Measurements from ENCODE around the gene NRXN3. TPM values are rescaled to one million over a fixed set of nuclear protein-coding genes. Genes with fewer than 3 reads are reported as not detected.

Gene NRXN3
- total RNA-seq, 1 experiment from 2014 or later: not detected

DNA sequence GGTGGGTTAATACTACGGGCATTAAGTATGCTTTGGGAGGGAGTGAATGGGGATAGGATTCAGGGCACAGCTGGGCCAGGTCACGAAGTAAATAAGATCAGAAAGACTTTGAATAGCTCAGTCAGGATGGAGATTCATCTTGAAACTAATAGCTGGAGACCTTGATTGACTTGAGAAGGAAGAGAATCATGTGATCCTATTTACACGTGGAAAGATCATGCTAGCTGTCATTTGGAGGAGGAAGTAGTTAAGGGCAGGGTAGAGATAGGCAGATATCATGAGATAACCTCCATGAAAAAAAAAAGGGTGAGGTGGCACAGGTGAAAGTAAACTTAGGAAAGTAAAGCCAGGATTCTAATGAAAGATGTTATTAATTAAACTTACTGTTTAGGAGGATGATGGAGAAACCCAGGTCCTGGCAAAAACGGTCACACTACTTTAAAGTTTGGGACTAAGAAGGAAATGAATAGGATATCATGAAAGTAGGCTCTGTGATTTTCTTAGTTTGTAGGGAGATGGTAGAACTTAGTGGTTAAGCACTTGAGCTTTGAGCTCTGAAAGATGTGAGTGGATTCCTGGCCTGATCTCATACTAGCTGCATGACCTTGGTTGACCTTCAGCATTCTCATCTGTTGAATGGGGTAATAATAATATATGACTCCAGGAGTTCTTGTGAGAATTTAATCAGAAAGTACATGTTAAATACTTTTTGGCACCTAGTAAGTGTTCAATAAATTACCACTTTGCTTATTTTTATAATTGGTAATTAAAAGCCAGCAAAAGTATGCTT is 439.0 kb downstream of the NRXN3 start:
- BruUV-seq (replicated peaks): no TSS peak
- H3K9me3 ChIP-seq (ENCODE audit: control insufficient read depth in 1 of 2, insufficient read depth in 1 of 2, low read depth in 1 of 2, low read length in 2 of 2): no peaks in the 10 kb centered on the region; a peak in 1 of 4 replicates
- H3K79me2 ChIP-seq (ENCODE audit: insufficient read depth, low read length): no peaks in the 10 kb centered on the region
- intact Hi-C loops (cut with micrococcal nuclease): no loop called here
- no peak overlapping the region for H3K9ac ChIP-seq (ENCODE audit: low read length)
- no peak overlapping the region for H3K4me2 ChIP-seq (ENCODE audit: low read length)
- H3K9me2 ChIP-seq (ENCODE audit: insufficient read depth): no peaks in the 10 kb centered on the region
- no peak overlapping the region for H3K27ac ChIP-seq (ENCODE audit: low read depth, low read length)
- no peaks in the 10 kb centered on the region; the same call in 1 of the 2 replicates for H3K27me3 ChIP-seq (ENCODE audit: insufficient read depth, low read length)
- no peaks in the 10 kb centered on the region; a peak in 1 of 4 replicates for H3K4me1 ChIP-seq (ENCODE audit: control insufficient read depth in 1 of 2, insufficient read depth in 2 of 2, low read length in 2 of 2)
- POLR2A ChIA-PET: no interaction called here
- H4K20me1 ChIP-seq (ENCODE audit: insufficient read depth): no peaks in the 10 kb centered on the region
- CTCF ChIA-PET: no interaction called here
- no peak for DNase-seq (ENCODE audit: low read depth, low spot score)
- RAD21 ChIA-PET (ENCODE audit: low non-redundant PET in 1 of 2, low total read pairs in 2 of 2, uncharacterized antibody in 2 of 2, unreplicated experiment in 2 of 2): no interaction called here
- no peak overlapping the region for H3K4me3 ChIP-seq (replicated peaks in 1 of 2; ENCODE audit: low read depth in 1 of 2, low read length in 2 of 2)
- ATAC-seq: no peak
- no peak for TF ChIP-seq YY1 (IDR thresholded peaks at IDR 0.05; ENCODE audit: extremely low read depth, insufficient replicate concordance, low read depth, low read length)
- no peak for TF ChIP-seq ZBTB33 (IDR thresholded peaks at IDR 0.05; ENCODE audit: extremely low read depth, insufficient replicate concordance, low read length)
- no peak for TF ChIP-seq CBX3 (IDR thresholded peaks at IDR 0.05; ENCODE audit: low read depth)
- no peak for TF ChIP-seq JUND (IDR thresholded peaks at IDR 0.05)
- TF ChIP-seq EGR1 (IDR thresholded peaks at IDR 0.05; ENCODE audit: low read depth): no peak
- no peak for TF ChIP-seq TCF7L2 (IDR thresholded peaks at IDR 0.05; ENCODE audit: borderline replicate concordance, extremely low read depth, insufficient read depth, insufficient read length)
- TF ChIP-seq, protein P1, sequence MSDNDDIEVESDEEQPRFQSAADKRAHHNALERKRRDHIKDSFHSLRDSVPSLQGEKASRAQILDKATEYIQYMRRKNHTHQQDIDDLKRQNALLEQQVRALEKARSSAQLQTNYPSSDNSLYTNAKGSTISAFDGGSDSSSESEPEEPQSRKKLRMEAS (IDR thresholded peaks at IDR 0.05): no peak
- TF ChIP-seq SRF (IDR thresholded peaks at IDR 0.05; ENCODE audit: low read depth): no peak
- TF ChIP-seq, protein P2, sequence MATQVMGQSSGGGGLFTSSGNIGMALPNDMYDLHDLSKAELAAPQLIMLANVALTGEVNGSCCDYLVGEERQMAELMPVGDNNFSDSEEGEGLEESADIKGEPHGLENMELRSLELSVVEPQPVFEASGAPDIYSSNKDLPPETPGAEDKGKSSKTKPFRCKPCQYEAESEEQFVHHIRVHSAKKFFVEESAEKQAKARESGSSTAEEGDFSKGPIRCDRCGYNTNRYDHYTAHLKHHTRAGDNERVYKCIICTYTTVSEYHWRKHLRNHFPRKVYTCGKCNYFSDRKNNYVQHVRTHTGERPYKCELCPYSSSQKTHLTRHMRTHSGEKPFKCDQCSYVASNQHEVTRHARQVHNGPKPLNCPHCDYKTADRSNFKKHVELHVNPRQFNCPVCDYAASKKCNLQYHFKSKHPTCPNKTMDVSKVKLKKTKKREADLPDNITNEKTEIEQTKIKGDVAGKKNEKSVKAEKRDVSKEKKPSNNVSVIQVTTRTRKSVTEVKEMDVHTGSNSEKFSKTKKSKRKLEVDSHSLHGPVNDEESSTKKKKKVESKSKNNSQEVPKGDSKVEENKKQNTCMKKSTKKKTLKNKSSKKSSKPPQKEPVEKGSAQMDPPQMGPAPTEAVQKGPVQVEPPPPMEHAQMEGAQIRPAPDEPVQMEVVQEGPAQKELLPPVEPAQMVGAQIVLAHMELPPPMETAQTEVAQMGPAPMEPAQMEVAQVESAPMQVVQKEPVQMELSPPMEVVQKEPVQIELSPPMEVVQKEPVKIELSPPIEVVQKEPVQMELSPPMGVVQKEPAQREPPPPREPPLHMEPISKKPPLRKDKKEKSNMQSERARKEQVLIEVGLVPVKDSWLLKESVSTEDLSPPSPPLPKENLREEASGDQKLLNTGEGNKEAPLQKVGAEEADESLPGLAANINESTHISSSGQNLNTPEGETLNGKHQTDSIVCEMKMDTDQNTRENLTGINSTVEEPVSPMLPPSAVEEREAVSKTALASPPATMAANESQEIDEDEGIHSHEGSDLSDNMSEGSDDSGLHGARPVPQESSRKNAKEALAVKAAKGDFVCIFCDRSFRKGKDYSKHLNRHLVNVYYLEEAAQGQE (IDR thresholded peaks at IDR 0.05; ENCODE audit: low read depth): no peak
- TF ChIP-seq EZH2 (IDR thresholded peaks at IDR 0.05): no peak
- TF ChIP-seq CTCF (IDR thresholded peaks at IDR 0.05 in 2 of 3, conservative IDR thresholded peaks at IDR 0.05 in 1 of 3; ENCODE audit: borderline replicate concordance in 1 of 3, insufficient read depth in 1 of 3, low read depth in 2 of 3, low read length in 2 of 3): no peak
- TF ChIP-seq ZNF274 (IDR thresholded peaks at IDR 0.05; ENCODE audit: low read depth, low read length): no peak
- no peak for TF ChIP-seq CEBPB (IDR thresholded peaks at IDR 0.05; ENCODE audit: low read depth)
- TF ChIP-seq SP1 (IDR thresholded peaks at IDR 0.05; ENCODE audit: low read depth): no peak
- no peak for TF ChIP-seq POLR2AphosphoS5 (IDR thresholded peaks at IDR 0.05; ENCODE audit: low read depth, low read length)
- H2AFZ ChIP-seq (ENCODE audit: low read depth, low read length, poor library complexity, severe bottlenecking): no peak overlapping the region
- no peaks in the 10 kb centered on the region for H3K36me3 ChIP-seq (ENCODE audit: control insufficient read depth in 1 of 2, insufficient read depth in 2 of 2, low read length in 2 of 2)

Data from HCT116 (cell line).